ENCODE results near the gene ADAM15. TPM values are rescaled to one million over a fixed set of nuclear protein-coding genes. Genes with fewer than 3 reads are reported as not detected.

Gene ADAM15
- total and polyA plus RNA-seq, 2 of the 8 experiments (the other 6 are each of a cell fraction or from before 2014, with no cell fraction given): 32.9 to 37.6 TPM

DNA sequence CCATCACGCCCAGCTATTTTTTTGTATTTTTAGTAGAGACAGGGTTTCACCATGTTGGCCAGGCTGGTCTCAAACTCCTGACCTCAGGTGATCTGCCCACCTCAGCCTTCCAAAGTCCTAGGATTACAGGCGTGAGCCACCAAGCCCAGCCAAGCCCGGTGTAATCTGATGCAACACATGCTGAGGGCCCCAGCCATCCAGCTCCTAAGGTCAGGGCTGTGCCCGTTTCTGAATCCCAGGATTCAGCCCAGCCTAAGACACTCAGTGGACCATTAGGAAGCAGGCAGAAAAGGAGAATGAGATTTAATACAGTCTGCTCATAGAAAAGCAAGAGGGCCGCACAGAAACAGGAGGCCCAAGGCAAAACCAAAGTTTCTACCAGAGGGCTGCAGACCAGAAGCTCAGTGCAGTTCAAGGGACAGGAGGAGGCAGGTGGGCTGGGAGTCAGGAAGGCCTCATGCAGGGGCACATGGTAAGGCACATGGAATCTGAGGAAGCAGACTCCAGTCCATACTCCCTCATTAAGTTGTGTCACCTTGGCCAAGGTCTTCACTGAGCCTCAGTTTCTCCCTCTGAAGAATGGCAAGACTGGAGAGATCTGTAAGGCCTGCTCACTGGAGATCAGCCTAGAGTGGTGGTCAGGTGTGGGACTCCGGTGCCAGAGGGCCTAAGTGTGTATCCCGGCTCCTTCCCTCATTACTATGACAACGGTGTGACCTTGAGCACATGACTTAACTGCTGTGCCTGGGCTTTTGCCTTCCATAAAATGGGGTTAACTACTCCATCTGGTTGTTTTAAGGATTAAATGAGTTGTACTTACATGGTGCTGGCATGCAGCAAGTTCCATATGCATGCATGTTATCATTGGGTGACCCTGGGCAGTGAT, 2.4 kb upstream of the ADAM15 start (continued):
- TF ChIP-seq CBX5 (IDR thresholded peaks at IDR 0.05; ENCODE audit: low read depth, low read length): no peak
- TF ChIP-seq POLR2AphosphoS5 (IDR thresholded peaks at IDR 0.05; ENCODE audit: low read depth, low read length): no peak
- TF ChIP-seq MAFK (IDR thresholded peaks at IDR 0.05; ENCODE audit: low read depth, low read length): no peak
- TF ChIP-seq FOSL1 (IDR thresholded peaks at IDR 0.05; ENCODE audit: insufficient read depth, low read depth, low read length): no peak
- TF ChIP-seq BRCA1 (IDR thresholded peaks at IDR 0.05; ENCODE audit: low read depth, low read length): no peak
- TF ChIP-seq, protein P1, sequence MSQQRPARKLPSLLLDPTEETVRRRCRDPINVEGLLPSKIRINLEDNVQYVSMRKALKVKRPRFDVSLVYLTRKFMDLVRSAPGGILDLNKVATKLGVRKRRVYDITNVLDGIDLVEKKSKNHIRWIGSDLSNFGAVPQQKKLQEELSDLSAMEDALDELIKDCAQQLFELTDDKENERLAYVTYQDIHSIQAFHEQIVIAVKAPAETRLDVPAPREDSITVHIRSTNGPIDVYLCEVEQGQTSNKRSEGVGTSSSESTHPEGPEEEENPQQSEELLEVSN (IDR thresholded peaks at IDR 0.05): no peak

Measured in H1 (cell line).